Choroid plexus epithelial cell (primary cell): ENCODE results near the gene ESPNL.

Experiments used
- DNase-seq: peaks from one replicate; pipeline ENCODE4 v3.0.0-alpha.2; 2010; ENCODE audit warnings: low read depth
- H3K4me3 ChIP-seq: 2 replicates; pipeline ENCODE4 v1.5.1; 2011; ENCODE audit warnings: low read depth, mild to moderate bottlenecking, control low read depth, low read length, moderate library complexity
- CTCF ChIP-seq: conservative IDR thresholded peaks from 2 replicates; pipeline ENCODE4 v1.5.1; 2011; ENCODE audit warnings: low read depth, mild to moderate bottlenecking, control low read depth, inconsistent platforms, low read length, moderate library complexity

The ESPNL gene

GRCh38 chr2:238100821-238101771 is 956 bp downstream of the ESPNL start:
- no peak overlapping the region for H3K4me3 ChIP-seq
- no peak for TF ChIP-seq CTCF
- DNase-seq: no peak

- no peak for DNase-seq
- no peak for TF ChIP-seq CTCF
- no peak overlapping the region for H3K4me3 ChIP-seq
Observed at GRCh38 chr2:238101891-238102841, 2.0 kb downstream of the ESPNL start.

GRCh38 chr2:238102865-238103264 is 2.7 kb downstream of the ESPNL start:
- H3K4me3 ChIP-seq: no peak overlapping the region
- no peak for TF ChIP-seq CTCF
- no peak for DNase-seq

- TF ChIP-seq CTCF: no peak
- no peak for DNase-seq
- no peak overlapping the region for H3K4me3 ChIP-seq
Observed at GRCh38 chr2:238103465-238104225, 3.5 kb downstream of the ESPNL start.

- TF ChIP-seq CTCF: no peak
- DNase-seq: no peak
- no peak overlapping the region for H3K4me3 ChIP-seq
Observed at GRCh38 chr2:238104226-238104690, 4.1 kb downstream of the ESPNL start.

- no peak for DNase-seq
- no peak overlapping the region for H3K4me3 ChIP-seq
- TF ChIP-seq CTCF: no peak
Observed at GRCh38 chr2:238104691-238105371, 4.7 kb downstream of the ESPNL start.
